Neuronal stem cell (in vitro differentiated cells): ENCODE data around the gene TAB2.
A peak's percentile ranks its signal among the peaks of the same experiment; 100 is the strongest.

Experiments
- DNase-seq: peaks from one replicate; pipeline ENCODE4 v3.0.0-alpha.2; 2013; ENCODE audit warnings: low spot score
- H2AFZ ChIP-seq: one replicate; pipeline ENCODE4 v1.6.1; 2013; ENCODE audit warnings: mild to moderate bottlenecking, low read length, inconsistent platforms
- H2AK5ac ChIP-seq: 2 replicates; pipeline ENCODE4 v1.6.1; 2013; ENCODE audit warnings: low read depth, mild to moderate bottlenecking, inconsistent platforms, low read length, moderate library complexity, mixed read lengths
- H2BK120ac ChIP-seq: 2 replicates; pipeline ENCODE4 v1.6.1; 2013; ENCODE audit warnings: low read depth, mild to moderate bottlenecking, inconsistent platforms, low read length, moderate library complexity, mixed read lengths
- H2BK12ac ChIP-seq: one replicate; pipeline ENCODE4 v1.6.1; 2013; ENCODE audit warnings: low read length, inconsistent platforms
- H2BK15ac ChIP-seq: 2 replicates; pipeline ENCODE4 v1.6.1; 2013; ENCODE audit warnings: mild to moderate bottlenecking, low read length, inconsistent platforms, mixed read lengths
- H2BK5ac ChIP-seq: one replicate; pipeline ENCODE4 v1.6.1; 2013; ENCODE audit warnings: inconsistent platforms, mild to moderate bottlenecking, low read length, moderate library complexity
- H3K14ac ChIP-seq: one replicate; pipeline ENCODE4 v1.6.1; 2013; ENCODE audit warnings: low read length, inconsistent platforms
- H3K18ac ChIP-seq: 2 replicates; pipeline ENCODE4 v1.6.1; 2013; ENCODE audit warnings: low read length, inconsistent platforms
- H3K23ac ChIP-seq: 2 replicates; pipeline ENCODE4 v1.6.1; 2013; ENCODE audit warnings: low read depth, mild to moderate bottlenecking, mixed read lengths, low read length, inconsistent platforms; ENCODE audit not compliant: poor library complexity
- H3K27ac ChIP-seq: replicated peaks from 3 replicates; pipeline ENCODE4 v1.5.1; 2013; ENCODE audit warnings: low read length, inconsistent platforms
- H3K27me3 ChIP-seq, 3 experiments: 2 replicates each; pipeline ENCODE4 v1.6.1; 2013; ENCODE audit warnings: low read length in 3 of 3, mild to moderate bottlenecking in 2 of 3, inconsistent platforms in 1 of 3, low read depth in 1 of 3, mixed read lengths in 1 of 3, moderate library complexity in 1 of 3; ENCODE audit not compliant: control insufficient read depth in 3 of 3, insufficient read depth in 3 of 3
- H3K36me3 ChIP-seq, 2 donors: replicated peaks in 1 of 2; 2 replicates each; pipeline ENCODE4 v1.6.1; 2013; ENCODE audit warnings: low read length in 2 of 2; ENCODE audit not compliant: control insufficient read depth in 2 of 2, insufficient read depth in 2 of 2
- H3K4ac ChIP-seq: 2 replicates; pipeline ENCODE4 v1.6.1; 2013; ENCODE audit warnings: inconsistent platforms, mild to moderate bottlenecking, low read length, moderate library complexity
- H3K4me1 ChIP-seq, 2 donors: 1 replicate in 1 of 2; 2 replicates in 1 of 2; pipeline ENCODE4 v1.6.1; 2013; ENCODE audit warnings: low read length in 2 of 2, low read depth in 1 of 2; ENCODE audit not compliant: control insufficient read depth in 2 of 2, insufficient read depth in 1 of 2
- H3K4me2 ChIP-seq: one replicate; pipeline ENCODE4 v1.6.1; 2013; ENCODE audit warnings: mild to moderate bottlenecking, low read length, inconsistent platforms; ENCODE audit not compliant: insufficient read depth, poor library complexity, severe bottlenecking
- H3K4me3 ChIP-seq, 2 donors: 2 replicates each; pipeline ENCODE4 v1.5.1; 2013; ENCODE audit warnings: low read length in 2 of 2, mild to moderate bottlenecking in 2 of 2, inconsistent platforms in 1 of 2, moderate library complexity in 1 of 2
- H3K79me1 ChIP-seq: one replicate; pipeline ENCODE4 v1.6.1; 2013; ENCODE audit warnings: low read depth, mild to moderate bottlenecking, inconsistent platforms, low read length, moderate library complexity
- H3K9ac ChIP-seq: one replicate; pipeline ENCODE4 v1.6.1; 2013; ENCODE audit warnings: mild to moderate bottlenecking, low read depth, low read length, inconsistent platforms; ENCODE audit not compliant: poor library complexity
- H3K9me3 ChIP-seq, 2 donors: replicated peaks in 1 of 2; 2 replicates each; pipeline versions ENCODE3 to v1.6.1; 2013; ENCODE audit warnings: low read length in 2 of 2, mild to moderate bottlenecking in 2 of 2, inconsistent platforms in 1 of 2, low read depth in 1 of 2, mixed read lengths in 1 of 2, moderate library complexity in 1 of 2; ENCODE audit not compliant: control insufficient read depth in 2 of 2, insufficient read depth in 1 of 2
- H4K8ac ChIP-seq: one replicate; pipeline ENCODE4 v1.6.1; 2013; ENCODE audit warnings: low read depth, mild to moderate bottlenecking, inconsistent platforms, low read length, moderate library complexity
- H4K91ac ChIP-seq: one replicate; pipeline ENCODE4 v1.6.1; 2013; ENCODE audit warnings: low read length, low read depth, mild to moderate bottlenecking, inconsistent platforms; ENCODE audit not compliant: poor library complexity
- WGBS, 2 donors: extraction: QIAGEN DNeasy Blood & Tissue Kit; methylation state at CpG; one replicate each; pipeline ENCODE4 v1.1.7; 2013; ENCODE audit warnings: missing lambda C conversion rate in 2 of 2, mixed read lengths in 1 of 2; ENCODE audit not compliant: insufficient read length in 2 of 2, insufficient replicate concordance in 1 of 2; ENCODE audit errors: extremely low coverage in 2 of 2; 5-methylcytosine and 5-hydroxymethylcytosine counted together

The TAB2 gene

DNA sequence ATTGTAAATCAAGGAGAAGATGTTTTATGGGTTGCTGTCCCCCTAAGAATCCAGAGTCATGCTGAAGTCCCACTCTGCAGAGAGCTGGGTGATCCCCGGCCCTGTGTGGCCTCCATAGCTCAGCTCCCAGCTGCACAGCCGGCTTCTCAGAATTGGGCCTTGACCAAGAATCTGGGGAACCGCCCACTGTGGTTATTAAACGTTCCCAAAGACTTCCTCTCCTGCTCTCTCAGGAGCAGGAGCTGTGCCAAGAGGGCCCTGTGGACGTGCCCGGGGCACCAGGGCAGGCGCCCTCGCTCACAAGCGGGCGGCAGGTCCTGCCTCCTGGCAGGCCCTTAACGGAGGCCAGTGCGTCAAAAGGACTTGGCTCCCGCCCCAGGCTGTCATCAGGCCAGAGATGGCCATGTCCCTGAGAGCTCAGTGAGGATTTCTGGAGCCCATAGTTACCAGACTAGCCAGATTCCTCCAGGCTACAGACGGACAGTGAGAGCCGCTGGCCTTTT, 136.9 kb downstream of the TAB2 start:
- Histone ChIP-seq H2AFZ (peak overlapping the region; percentile 29), H4K91ac (no peak overlapping the region)
- no CpG with 5 or more reads among the region's 15 CpGs for WGBS, 2 donors

DNA sequence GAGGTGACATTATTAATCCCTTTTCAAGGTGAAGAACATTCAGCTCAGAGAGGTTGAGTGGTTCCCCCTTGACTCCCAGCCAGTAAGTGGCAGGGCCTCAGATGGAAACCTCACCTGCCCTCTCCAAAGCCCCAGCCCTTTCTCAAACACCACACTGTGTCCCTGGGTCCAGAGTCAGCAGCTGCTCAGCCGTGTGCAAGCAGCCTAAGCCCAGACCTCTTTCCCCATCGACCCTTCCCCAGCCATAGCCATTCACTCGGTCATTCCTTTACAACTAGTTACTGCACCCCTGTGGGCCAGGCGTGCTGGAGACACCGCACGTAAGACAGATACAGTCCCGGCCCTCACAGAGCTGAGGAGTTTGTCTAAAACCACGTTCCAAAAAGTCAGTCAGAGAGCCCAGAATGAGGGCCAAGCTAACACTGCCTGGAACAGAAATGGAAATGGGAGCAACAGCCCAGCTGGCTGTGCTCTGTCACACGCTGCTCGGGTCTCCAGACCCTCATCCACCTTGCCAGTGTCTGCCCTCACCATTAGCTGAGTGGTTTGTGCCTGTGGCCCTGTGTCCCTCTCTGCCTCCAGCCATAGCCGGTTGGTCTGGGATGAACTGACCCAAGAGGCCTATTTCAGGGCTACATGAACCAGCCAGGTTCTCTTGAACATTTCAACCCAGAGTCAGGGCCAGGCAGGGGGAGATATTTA, 137.7 kb downstream of the TAB2 start:
- DNase-seq, result no peak
- H3K4ac ChIP-seq, result no peak overlapping the region
- peak overlapping the region; percentile 29 for H2AFZ ChIP-seq
- no peak overlapping the region for H2BK15ac ChIP-seq
- no peak overlapping the region for H2BK12ac ChIP-seq
- H3K27ac ChIP-seq, result no peak overlapping the region
- H3K36me3 ChIP-seq, result no peaks in the 10 kb centered on the region
- no peak overlapping the region for H2BK120ac ChIP-seq
- H3K4me1 ChIP-seq, result no peaks in the 10 kb centered on the region
- H4K91ac ChIP-seq, result no peak overlapping the region
- H3K79me1 ChIP-seq, result no peaks in the 10 kb centered on the region
- H3K23ac ChIP-seq, result no peak overlapping the region
- H3K9ac ChIP-seq, result no peak overlapping the region
- WGBS, 2 donors, result no CpG with 5 or more reads among the region's 11 CpGs
- H3K4me3 ChIP-seq, result no peak overlapping the region
- no peak overlapping the region for H2AK5ac ChIP-seq
- no peak overlapping the region for H3K4me2 ChIP-seq
- peaks cover 15 to 33% (median 30%) of the 10 kb centered on the region in 3 experiments for H3K27me3 ChIP-seq
- no peak overlapping the region for H3K14ac ChIP-seq
- no peaks in the 10 kb centered on the region for H3K9me3 ChIP-seq
- no peak overlapping the region for H3K18ac ChIP-seq
- no peak overlapping the region for H2BK5ac ChIP-seq
- H4K8ac ChIP-seq, result no peak overlapping the region

More for the DNA sequence above, 136.9 kb downstream of the TAB2 start:
- Histone ChIP-seq H3K9ac (no peak overlapping the region), H3K14ac (no peak overlapping the region), H3K27ac (no peak overlapping the region), H2AK5ac (no peak overlapping the region), H4K8ac (no peak overlapping the region), H3K4me2 (no peak overlapping the region), H3K27me3 (peaks cover 15 to 39% (median 36%) of the 10 kb centered on the region in 3 experiments), H3K9me3 (no peaks in the 10 kb centered on the region), H3K18ac (no peak overlapping the region), H3K4ac (no peak overlapping the region), H2BK15ac (no peak overlapping the region), H2BK5ac (no peak overlapping the region), H2BK12ac (no peak overlapping the region), H3K4me3 (no peak overlapping the region), H3K23ac (peak overlapping the region; percentile 34), H3K79me1 (no peaks in the 10 kb centered on the region), H3K4me1 (no peaks in the 10 kb centered on the region), H2BK120ac (no peak overlapping the region), H3K36me3 (no peaks in the 10 kb centered on the region)
- no peak for DNase-seq

DNA sequence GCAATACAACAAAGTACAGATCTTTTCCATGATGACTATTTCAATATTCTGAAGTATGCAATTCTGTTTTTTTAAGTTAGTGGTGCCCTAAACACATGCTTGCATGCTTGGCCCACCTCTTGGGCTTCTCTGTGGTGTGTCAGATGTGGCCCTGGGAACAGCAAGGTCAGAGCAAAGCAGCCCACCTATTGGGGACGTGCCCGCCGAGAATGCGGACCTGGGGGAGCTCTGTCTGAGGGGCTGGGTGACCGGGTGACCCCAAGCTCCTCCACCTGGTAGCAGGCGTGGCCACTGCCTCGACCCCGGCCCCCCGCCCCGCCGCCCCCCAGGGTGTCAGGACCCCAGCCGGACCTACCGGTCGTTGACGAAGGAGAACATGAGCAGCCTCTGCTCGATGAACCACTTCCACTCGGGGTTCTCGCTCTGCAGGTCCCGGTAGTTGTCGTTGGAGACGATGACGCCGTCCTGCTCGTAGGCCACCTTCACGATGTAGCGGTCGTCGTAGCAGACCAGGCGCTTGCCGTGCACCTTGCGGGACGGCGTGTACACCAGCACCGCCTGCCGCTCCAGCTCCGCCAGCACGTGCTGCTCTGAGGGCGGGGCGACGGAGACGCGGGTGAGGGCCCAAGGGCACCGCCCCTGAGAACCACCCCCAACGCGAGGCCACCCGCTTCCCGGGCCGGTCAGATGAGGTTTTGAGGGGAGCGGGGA, 139.0 kb downstream of the TAB2 start:
- Histone ChIP-seq H3K23ac (peak overlapping the region; percentile 75), H3K27me3 (peaks cover 3 to 23% (median 17%) of the 10 kb centered on the region in 3 experiments), H2AFZ (no peak overlapping the region), H3K14ac (no peak overlapping the region), H2BK5ac (no peak overlapping the region), H3K9me3 (no peaks in the 10 kb centered on the region), H4K91ac (no peak overlapping the region), H3K9ac (peak overlapping the region; percentile 0), H3K4me1 (no peaks in the 10 kb centered on the region), H3K4me3 (no peak overlapping the region), H3K36me3 (no peaks in the 10 kb centered on the region), H2BK12ac (no peak overlapping the region), H4K8ac (no peak overlapping the region), H2AK5ac (no peak overlapping the region), H3K27ac (no peak overlapping the region), H3K4me2 (no peak overlapping the region), H2BK120ac (no peak overlapping the region), H3K79me1 (no peaks in the 10 kb centered on the region), H3K4ac (no peak overlapping the region), H3K18ac (no peak overlapping the region), H2BK15ac (no peak overlapping the region)
- WGBS, 2 donors, result no CpG with 5 or more reads among the region's 49 CpGs
- DNase-seq, result no peak

- Histone ChIP-seq H3K18ac (no peak overlapping the region), H3K14ac (no peak overlapping the region), H3K27me3 (peaks cover 0 to 14% (median 8%) of the 10 kb centered on the region in 3 experiments), H3K9ac (no peak overlapping the region), H3K23ac (no peak overlapping the region), H3K4me3 (no peak overlapping the region), H2BK5ac (no peak overlapping the region), H4K8ac (no peak overlapping the region), H3K36me3 (no peaks in the 10 kb centered on the region), H2AK5ac (no peak overlapping the region), H3K27ac (no peak overlapping the region), H3K79me1 (no peaks in the 10 kb centered on the region), H3K4ac (no peak overlapping the region), H2BK120ac (no peak overlapping the region), H4K91ac (no peak overlapping the region), H3K4me2 (no peak overlapping the region), H2BK15ac (no peak overlapping the region), H3K4me1 (no peaks in the 10 kb centered on the region), H3K9me3 (no peaks in the 10 kb centered on the region), H2BK12ac (no peak overlapping the region), H2AFZ (no peak overlapping the region)
- WGBS, 2 donors, result no CpG with 5 or more reads among the region's 7 CpGs
- no peak for DNase-seq
These were observed 139.9 kb downstream of the TAB2 start for GRCh38 chr6:149457316-149457884.
